Lung (tissue), 12 donors: Measurements from ENCODE around the gene PTPN18. TPM values are rescaled to one million over a fixed set of nuclear protein-coding genes. Genes with fewer than 3 reads are reported as not detected.

Source experiments
- ATAC-seq: fragments of 200-7000 bp; cut with Tn5 transposase; one replicate; pipeline ENCODE4 v1.9.1; 2020; ENCODE audit warnings: moderate number of reproducible peaks; ENCODE audit not compliant: insufficient read depth, low FRiP score
- DNase-seq, 3 donors: peaks; one replicate each; pipeline ENCODE4 v3.0.0-alpha.2; 2013 to 2017
- H3K27ac ChIP-seq, 2 donors: one replicate each; pipeline ENCODE4 v1.5.1; 2013; ENCODE audit warnings: mild to moderate bottlenecking in 2 of 2, moderate library complexity in 2 of 2, control low read depth in 1 of 2, inconsistent platforms in 1 of 2, low read depth in 1 of 2, low read length in 1 of 2
- H3K27me3 ChIP-seq, 3 donors: one replicate each; pipeline ENCODE4 v1.5.1; 2013; ENCODE audit warnings: low read length in 2 of 3; ENCODE audit not compliant: control insufficient read depth in 3 of 3, insufficient read depth in 3 of 3
- H3K36me3 ChIP-seq, 4 donors: one replicate each; pipeline ENCODE4 v1.5.1; 2013; ENCODE audit warnings: low read length in 4 of 4, mild to moderate bottlenecking in 1 of 4, moderate library complexity in 1 of 4; ENCODE audit not compliant: control insufficient read depth in 4 of 4, insufficient read depth in 4 of 4
- H3K4me1 ChIP-seq, 5 donors: one replicate each; pipeline ENCODE4 v1.5.1; 2013; ENCODE audit warnings: low read length in 5 of 5, mild to moderate bottlenecking in 2 of 5, moderate library complexity in 1 of 5; ENCODE audit not compliant: control insufficient read depth in 5 of 5, insufficient read depth in 5 of 5
- H3K4me3 ChIP-seq: one replicate; pipeline ENCODE4 v1.5.1; 2013; ENCODE audit warnings: mild to moderate bottlenecking, control low read depth, moderate library complexity
- H3K9ac ChIP-seq, 2 donors: one replicate each; pipeline ENCODE4 v1.5.1; 2013; ENCODE audit warnings: low read length in 2 of 2, control low read depth in 1 of 2; ENCODE audit not compliant: insufficient read depth in 1 of 2
- H3K9me3 ChIP-seq, 4 donors: one replicate each; pipeline ENCODE4 v1.5.1; 2013; ENCODE audit warnings: low read length in 3 of 4, mild to moderate bottlenecking in 1 of 4, moderate library complexity in 1 of 4; ENCODE audit not compliant: control insufficient read depth in 4 of 4, insufficient read depth in 3 of 4
- CTCF ChIP-seq: IDR thresholded peaks from 2 replicates; pipeline ENCODE4 v1.5.1; 2012; ENCODE audit warnings: mild to moderate bottlenecking; ENCODE audit errors: control extremely low read depth, extremely low read depth
- WGBS, 2 donors: extraction: QIAGEN DNeasy Blood & Tissue Kit; methylation state at CpG; one replicate each; pipeline ENCODE4 v1.1.7; 2013; 5-methylcytosine and 5-hydroxymethylcytosine counted together
- polyA plus RNA-seq, 2 donors: library from polyadenylated mRNA; stranded (reverse); fragments of 200-250 nt; gene quantifications; one replicate each; pipeline ENCODE4 v1.2.1, GENCODE V29; 2013
- total RNA-seq, 2 donors: library from RNA; depleted of rRNA in 1 of 2; stranded (reverse); fragments of >200 nt in 1 of 2; gene quantifications; one replicate each; pipeline ENCODE4 v1.2.1, GENCODE V29; 2014 to 2021
- donor health status: control.
- donor health status: control.
- donor health status: Bipolar disorder and iron deficiency.
- donor health status: healthy.
- donor health status: DM: yes; HTN: yes; CAD: no.

Gene PTPN18
- total and polyA plus RNA-seq, 4 donors, result 29.2 to 88.3 (median 59.7) TPM

- Histone ChIP-seq H3K27ac (peak overlapping the region in 1 of 2 donors; percentile 31), H3K4me1 (peaks cover 0 to 21% (median 16%) of the 10 kb centered on the region in 5 donors), H3K9me3 (no peaks in the 10 kb centered on the region), H3K9ac (no peak overlapping the region), H3K36me3 (peaks cover 0 to 5% (median 3%) of the 10 kb centered on the region in 4 donors), H3K4me3 (no peak overlapping the region), H3K27me3 (no peaks in the 10 kb centered on the region)
- ATAC-seq, result no peak
- DNase-seq, result no peak
- no peak for TF ChIP-seq CTCF
- WGBS, 2 donors, result 89 to 94% methylated on average over 9 of the region's 9 CpGs
Observed at GRCh38 chr2:130370490-130370889, 14.6 kb downstream of the PTPN18 start.

GRCh38 chr2:130371723-130372054 is 15.8 kb downstream of the PTPN18 start:
- TF ChIP-seq CTCF, result no peak
- 29 to 30% methylated on average over 18 of the region's 18 CpGs for WGBS, 2 donors
- H3K4me3 ChIP-seq, result peak overlapping the region; percentile 86
- peak overlapping the region; percentile 75 to 98 for H3K27ac ChIP-seq
- peak overlapping the region; percentile 37 to 80 for H3K9ac ChIP-seq
- H3K27me3 ChIP-seq, result no peaks in the 10 kb centered on the region
- H3K36me3 ChIP-seq, result peaks cover 0 to 11% (median 4%) of the 10 kb centered on the region in 4 donors
- no peaks in the 10 kb centered on the region for H3K9me3 ChIP-seq
- ATAC-seq, result peak; percentile 45
- DNase-seq, result no peak
- peaks cover 0 to 21% (median 16%) of the 10 kb centered on the region in 5 donors for H3K4me1 ChIP-seq

GRCh38 chr2:130372055-130372832 is 16.4 kb downstream of the PTPN18 start:
- ATAC-seq (peak; percentile 92), DNase-seq (peak; percentile 89 to 93 (median 92))
- Histone ChIP-seq H3K27ac (peak overlapping the region; percentile 75 to 98), H3K9me3 (no peaks in the 10 kb centered on the region), H3K4me1 (peaks cover 0 to 21% (median 16%) of the 10 kb centered on the region in 5 donors), H3K4me3 (peak overlapping the region; percentile 86), H3K27me3 (no peaks in the 10 kb centered on the region), H3K36me3 (peaks cover 0 to 11% (median 4%) of the 10 kb centered on the region in 4 donors), H3K9ac (peak overlapping the region; percentile 44 to 80)
- TF ChIP-seq CTCF, result peak; percentile 77
- WGBS, 2 donors, result 0 to 1% methylated on average over 60 to 81 of the region's 81 CpGs
